Activated naive CD8-positive, alpha-beta T cell (primary cell): ENCODE results near the gene PLEKHM3.

Experiments
- H3K27ac Mint-ChIP-seq: one replicate; pipeline ENCODE4 v1.8.0; 2021; ENCODE audit warnings: mixed read lengths
- H3K27me3 Mint-ChIP-seq: one replicate; pipeline ENCODE4 v1.8.0; 2021; ENCODE audit warnings: mixed read lengths
- H3K36me3 Mint-ChIP-seq: one replicate; pipeline ENCODE4 v1.8.0; 2021; ENCODE audit warnings: mixed read lengths
- H3K4me1 Mint-ChIP-seq: one replicate; pipeline ENCODE4 v1.8.0; 2021; ENCODE audit warnings: low read depth, mixed read lengths
- H3K4me3 Mint-ChIP-seq: one replicate; pipeline ENCODE4 v1.8.0; 2021; ENCODE audit warnings: mild to moderate bottlenecking, mixed read lengths
- H3K9me3 Mint-ChIP-seq: one replicate; pipeline ENCODE4 v1.8.0; 2021; ENCODE audit warnings: low read depth, mixed read lengths

The PLEKHM3 gene

GRCh38 chr2:207895274-207895860 is 130.0 kb downstream of the PLEKHM3 start:
- H3K36me3 Mint-ChIP-seq: peaks cover 8% of the 10 kb centered on the region
- H3K27ac Mint-ChIP-seq: no peak overlapping the region
- no peaks in the 10 kb centered on the region for H3K27me3 Mint-ChIP-seq
- no peaks in the 10 kb centered on the region for H3K9me3 Mint-ChIP-seq
- no peaks in the 10 kb centered on the region for H3K4me1 Mint-ChIP-seq
- H3K4me3 Mint-ChIP-seq: no peak overlapping the region

GRCh38 chr2:207892716-207893402 is 132.5 kb downstream of the PLEKHM3 start:
- Mint-ChIP-seq H3K27me3 (no peaks in the 10 kb centered on the region), H3K4me1 (no peaks in the 10 kb centered on the region), H3K9me3 (no peaks in the 10 kb centered on the region), H3K36me3 (peaks cover 3% of the 10 kb centered on the region), H3K27ac (no peak overlapping the region), H3K4me3 (no peak overlapping the region)

- peaks cover 3% of the 10 kb centered on the region for H3K36me3 Mint-ChIP-seq
- H3K4me1 Mint-ChIP-seq: no peaks in the 10 kb centered on the region
- no peak overlapping the region for H3K4me3 Mint-ChIP-seq
- H3K27me3 Mint-ChIP-seq: no peaks in the 10 kb centered on the region
- H3K9me3 Mint-ChIP-seq: no peaks in the 10 kb centered on the region
- no peak overlapping the region for H3K27ac Mint-ChIP-seq
Observed at GRCh38 chr2:207891086-207891844, 134.1 kb downstream of the PLEKHM3 start.

GRCh38 chr2:207887500-207887899 is 137.8 kb downstream of the PLEKHM3 start:
- Mint-ChIP-seq H3K4me1 (no peaks in the 10 kb centered on the region), H3K9me3 (no peaks in the 10 kb centered on the region), H3K27me3 (no peaks in the 10 kb centered on the region), H3K27ac (no peak overlapping the region), H3K36me3 (peaks cover 3% of the 10 kb centered on the region), H3K4me3 (no peak overlapping the region)

GRCh38 chr2:207885010-207885409 is 140.3 kb downstream of the PLEKHM3 start:
- H3K36me3 Mint-ChIP-seq: peaks cover 2% of the 10 kb centered on the region
- H3K27ac Mint-ChIP-seq: no peak overlapping the region
- no peak overlapping the region for H3K4me3 Mint-ChIP-seq
- H3K27me3 Mint-ChIP-seq: no peaks in the 10 kb centered on the region
- H3K4me1 Mint-ChIP-seq: no peaks in the 10 kb centered on the region
- H3K9me3 Mint-ChIP-seq: no peaks in the 10 kb centered on the region

- Mint-ChIP-seq H3K27ac (no peak overlapping the region), H3K27me3 (no peaks in the 10 kb centered on the region), H3K4me1 (no peaks in the 10 kb centered on the region), H3K4me3 (no peak overlapping the region), H3K36me3 (peaks cover 2% of the 10 kb centered on the region), H3K9me3 (no peaks in the 10 kb centered on the region)
Observed at GRCh38 chr2:207884127-207884526, 141.2 kb downstream of the PLEKHM3 start.

- Mint-ChIP-seq H3K36me3 (peaks cover 2% of the 10 kb centered on the region), H3K9me3 (no peaks in the 10 kb centered on the region), H3K4me1 (no peaks in the 10 kb centered on the region), H3K4me3 (no peak overlapping the region), H3K27me3 (no peaks in the 10 kb centered on the region), H3K27ac (no peak overlapping the region)
Observed at GRCh38 chr2:207883002-207883780, 142.1 kb downstream of the PLEKHM3 start.

GRCh38 chr2:207881902-207882301 is 143.4 kb downstream of the PLEKHM3 start:
- Mint-ChIP-seq H3K4me3 (no peak overlapping the region), H3K27ac (no peak overlapping the region)

GRCh38 chr2:207879536-207879935 is 145.8 kb downstream of the PLEKHM3 start:
- H3K27ac Mint-ChIP-seq: no peak overlapping the region
- peaks cover 8% of the 10 kb centered on the region for H3K36me3 Mint-ChIP-seq
- no peaks in the 10 kb centered on the region for H3K9me3 Mint-ChIP-seq
- no peaks in the 10 kb centered on the region for H3K27me3 Mint-ChIP-seq
- H3K4me3 Mint-ChIP-seq: no peak overlapping the region
- no peaks in the 10 kb centered on the region for H3K4me1 Mint-ChIP-seq

More at GRCh38 chr2:207881902-207882301, 143.4 kb downstream of the PLEKHM3 start:
- Mint-ChIP-seq H3K4me1 (no peaks in the 10 kb centered on the region), H3K27me3 (no peaks in the 10 kb centered on the region), H3K9me3 (no peaks in the 10 kb centered on the region), H3K36me3 (peaks cover 4% of the 10 kb centered on the region)

GRCh38 chr2:207876842-207877535 is 148.3 kb downstream of the PLEKHM3 start:
- Mint-ChIP-seq H3K9me3 (no peaks in the 10 kb centered on the region), H3K27me3 (no peaks in the 10 kb centered on the region), H3K4me3 (no peak overlapping the region), H3K27ac (no peak overlapping the region), H3K4me1 (no peaks in the 10 kb centered on the region), H3K36me3 (peaks cover 6% of the 10 kb centered on the region)

- peaks cover 6% of the 10 kb centered on the region for H3K36me3 Mint-ChIP-seq
- H3K27ac Mint-ChIP-seq: no peak overlapping the region
- H3K4me1 Mint-ChIP-seq: no peaks in the 10 kb centered on the region
- no peaks in the 10 kb centered on the region for H3K9me3 Mint-ChIP-seq
- no peaks in the 10 kb centered on the region for H3K27me3 Mint-ChIP-seq
- H3K4me3 Mint-ChIP-seq: no peak overlapping the region
Observed at GRCh38 chr2:207875473-207876212, 149.7 kb downstream of the PLEKHM3 start.

GRCh38 chr2:207873794-207874193 is 151.5 kb downstream of the PLEKHM3 start:
- Mint-ChIP-seq H3K27me3 (no peaks in the 10 kb centered on the region), H3K4me3 (no peak overlapping the region), H3K4me1 (no peaks in the 10 kb centered on the region), H3K27ac (no peak overlapping the region), H3K36me3 (peaks cover 6% of the 10 kb centered on the region), H3K9me3 (no peaks in the 10 kb centered on the region)

- no peaks in the 10 kb centered on the region for H3K4me1 Mint-ChIP-seq
- no peak overlapping the region for H3K4me3 Mint-ChIP-seq
- peaks cover 8% of the 10 kb centered on the region for H3K36me3 Mint-ChIP-seq
- no peak overlapping the region for H3K27ac Mint-ChIP-seq
- no peaks in the 10 kb centered on the region for H3K27me3 Mint-ChIP-seq
- H3K9me3 Mint-ChIP-seq: no peaks in the 10 kb centered on the region
Observed at GRCh38 chr2:207871911-207872310, 153.4 kb downstream of the PLEKHM3 start.

GRCh38 chr2:207871506-207871905 is 153.8 kb downstream of the PLEKHM3 start:
- no peaks in the 10 kb centered on the region for H3K4me1 Mint-ChIP-seq
- H3K36me3 Mint-ChIP-seq: peaks cover 5% of the 10 kb centered on the region
- no peaks in the 10 kb centered on the region for H3K27me3 Mint-ChIP-seq
- no peaks in the 10 kb centered on the region for H3K9me3 Mint-ChIP-seq
- no peak overlapping the region for H3K27ac Mint-ChIP-seq
- no peak overlapping the region for H3K4me3 Mint-ChIP-seq
